Psoas muscle (tissue), 8 donors: Measurements from ENCODE around the gene MYLK4. TPM values are rescaled to one million over a fixed set of nuclear protein-coding genes. Genes with fewer than 3 reads are reported as not detected.

Source experiments
- ATAC-seq, 4 donors: fragments of 200-7000 bp; cut with Tn5 transposase; one replicate each; pipeline ENCODE4 v1.9.1; 2020; ENCODE audit warnings: moderate library complexity in 3 of 4, mild to moderate bottlenecking in 2 of 4
- DNase-seq, 2 donors: peaks; one replicate each; pipeline ENCODE4 v3.0.0-alpha.2; 2020
- H3K27ac ChIP-seq: fragments of 200-600 bp; one replicate; pipeline ENCODE4 v1.8.0; 2022
- H3K27me3 ChIP-seq, 3 donors: fragments of 200-600 bp in 1 of 3; one replicate each; pipeline versions ENCODE4 v1.6.1 to v1.8.0; 2013 to 2022; ENCODE audit warnings: low read length in 2 of 3, mild to moderate bottlenecking in 2 of 3, moderate library complexity in 1 of 3; ENCODE audit not compliant: insufficient read depth in 3 of 3
- H3K36me3 ChIP-seq, 2 donors: fragments of 200-600 bp in 1 of 2; one replicate each; pipeline versions ENCODE4 v1.6.1 to v1.8.0; 2013 to 2022; ENCODE audit warnings: low read depth in 1 of 2, mild to moderate bottlenecking in 1 of 2, moderate library complexity in 1 of 2; ENCODE audit not compliant: insufficient read depth in 1 of 2
- H3K4me1 ChIP-seq: fragments of 200-600 bp; one replicate; pipeline ENCODE4 v1.8.0; 2022
- H3K4me3 ChIP-seq: fragments of 200-600 bp; one replicate; pipeline ENCODE4 v1.8.0; 2022; ENCODE audit warnings: mild to moderate bottlenecking
- H3K9me3 ChIP-seq: fragments of 200-600 bp; one replicate; pipeline ENCODE4 v1.8.0; 2022
- WGBS, 3 donors: extraction: QIAGEN DNeasy Blood & Tissue Kit; methylation state at CpG; one replicate each; pipeline versions ENCODE4 v1.1.6 to v1.1.7; 2013; 5-methylcytosine and 5-hydroxymethylcytosine counted together
- intact Hi-C, 2 donors: fragments of 100-400 bp; cut with DNase I; formaldehyde crosslinking; loops; one replicate each; pipeline versions ENCODE4 v1.11.0 to v1.14.2; 2022
- polyA plus RNA-seq, 3 donors: library from polyadenylated mRNA; stranded (reverse); fragments of 200-250 nt; gene quantifications; one replicate each; pipeline ENCODE4 v1.2.3, GENCODE V29; 2013
- total RNA-seq, 4 donors: library from RNA; stranded (reverse); fragmentation: NEBNext Ultra II Directional in 2 of 4; extraction: Animal tissue kit (Norgen Biotek cat#: 25700) in 2 of 4; gene quantifications; one replicate each; pipeline versions ENCODE4 v1.2.1 to v1.2.4, GENCODE V29; 2021 to 2023
- TF ChIP-seq, protein P1 (sequence below): fragments of 200-600 bp; IDR thresholded peaks from one replicate; pipeline ENCODE4 v1.8.0; 2022; ENCODE audit warnings: antibody characterized with exemption
- donor health status: healthy with polysubstance abuse.
- donor health status: DM: no; HTN: no; CAD: no; lungs with moderate emphysema.
- donor health status: Bipolar disorder and iron deficiency.
- donor health status: healthy.
- donor health status: DM: yes; HTN: yes; CAD: no.
- donor health status: DM: no; HTN: no; CAD: no.
- donor health status: DM: no; HTN: no; CAD: no.
- donor health status: DM: yes; HTN: yes; CAD: no.

Gene MYLK4
- total and polyA plus RNA-seq, 7 donors: 0.09 to 143 (median 2.9) TPM

DNA sequence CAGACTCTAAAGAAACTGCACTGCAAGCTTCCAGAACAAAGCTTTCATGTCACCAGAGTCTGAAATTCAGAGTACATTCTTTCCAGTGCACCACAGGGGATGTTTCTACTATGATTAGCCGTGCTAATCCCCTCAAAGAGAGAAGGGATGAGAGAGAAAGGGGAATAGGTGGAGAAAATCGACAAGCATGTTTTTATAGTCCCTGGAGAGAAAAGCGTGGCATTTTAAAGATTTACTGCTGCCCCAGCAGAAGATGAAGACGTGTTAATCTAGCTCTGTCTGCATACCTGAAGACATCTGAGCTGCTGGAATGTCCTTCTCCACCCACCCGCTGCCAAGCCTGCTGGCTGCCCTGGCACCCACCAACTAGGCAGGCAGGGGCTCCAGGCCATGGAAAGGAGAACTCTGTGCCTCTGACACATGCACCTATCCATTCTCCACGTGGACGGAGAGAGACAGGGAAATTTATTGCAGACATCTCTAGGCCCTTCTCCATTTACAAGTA is 4.1 kb downstream of the MYLK4 start:
- WGBS, 3 donors: 22 to 37% (median 23%) methylated on average over 7 of the region's 7 CpGs
- Histone ChIP-seq H3K4me1 (peaks cover 53% of the 10 kb centered on the region), H3K36me3 (no peaks in the 10 kb centered on the region), H3K27ac (peak overlapping the region; percentile 68), H3K4me3 (no peak overlapping the region), H3K9me3 (no peaks in the 10 kb centered on the region), H3K27me3 (no peaks in the 10 kb centered on the region)
- intact Hi-C loops: loop anchor here (10.0 kb wide), 1 partner anchor 1142 kb away; the partner anchor contains the start of gene FOXC1 (in 2 of the 2)
- TF ChIP-seq, protein P1, sequence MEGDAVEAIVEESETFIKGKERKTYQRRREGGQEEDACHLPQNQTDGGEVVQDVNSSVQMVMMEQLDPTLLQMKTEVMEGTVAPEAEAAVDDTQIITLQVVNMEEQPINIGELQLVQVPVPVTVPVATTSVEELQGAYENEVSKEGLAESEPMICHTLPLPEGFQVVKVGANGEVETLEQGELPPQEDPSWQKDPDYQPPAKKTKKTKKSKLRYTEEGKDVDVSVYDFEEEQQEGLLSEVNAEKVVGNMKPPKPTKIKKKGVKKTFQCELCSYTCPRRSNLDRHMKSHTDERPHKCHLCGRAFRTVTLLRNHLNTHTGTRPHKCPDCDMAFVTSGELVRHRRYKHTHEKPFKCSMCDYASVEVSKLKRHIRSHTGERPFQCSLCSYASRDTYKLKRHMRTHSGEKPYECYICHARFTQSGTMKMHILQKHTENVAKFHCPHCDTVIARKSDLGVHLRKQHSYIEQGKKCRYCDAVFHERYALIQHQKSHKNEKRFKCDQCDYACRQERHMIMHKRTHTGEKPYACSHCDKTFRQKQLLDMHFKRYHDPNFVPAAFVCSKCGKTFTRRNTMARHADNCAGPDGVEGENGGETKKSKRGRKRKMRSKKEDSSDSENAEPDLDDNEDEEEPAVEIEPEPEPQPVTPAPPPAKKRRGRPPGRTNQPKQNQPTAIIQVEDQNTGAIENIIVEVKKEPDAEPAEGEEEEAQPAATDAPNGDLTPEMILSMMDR: no peak
- DNase-seq (peak; percentile 56 to 93), ATAC-seq (peak; percentile 78 to 95 (median 86))

- H3K27ac ChIP-seq: peak overlapping the region; percentile 68
- H3K36me3 ChIP-seq: no peaks in the 10 kb centered on the region
- intact Hi-C loops: loop anchor here (10.0 kb wide), 1 partner anchor 1140 kb away; the partner anchor contains the start of gene FOXC1 (in 2 of the 2)
- H3K9me3 ChIP-seq: no peaks in the 10 kb centered on the region
- DNase-seq (no peak), ATAC-seq (no peak)
- H3K4me3 ChIP-seq: peak overlapping the region; percentile 58
- H3K27me3 ChIP-seq: no peaks in the 10 kb centered on the region
- TF ChIP-seq, protein P1: no peak
- WGBS, 3 donors: 40 to 81% (median 41%) methylated on average over 4 of the region's 4 CpGs
- H3K4me1 ChIP-seq: peaks cover 62% of the 10 kb centered on the region
Observed at GRCh38 chr6:2745246-2745645, 5.5 kb downstream of the MYLK4 start.

DNA sequence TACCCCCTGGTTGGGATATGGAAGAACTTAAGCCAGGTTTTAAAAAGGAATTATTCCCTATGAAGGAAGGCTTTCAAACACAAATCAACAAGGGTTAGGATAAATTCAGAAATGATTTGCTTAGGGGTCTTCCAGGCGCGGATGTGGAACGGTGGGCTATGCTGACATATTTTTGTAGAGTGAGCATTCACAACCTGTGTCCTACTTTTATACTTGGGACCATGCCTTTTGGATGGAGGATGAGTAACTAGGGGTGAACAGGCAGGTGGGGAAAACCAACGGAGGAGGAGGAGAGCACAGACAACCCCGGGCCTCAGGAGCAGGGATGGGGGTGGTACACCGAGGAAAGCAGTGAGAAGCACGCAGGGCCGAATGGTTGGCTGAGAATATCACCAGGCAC is 5.9 kb downstream of the MYLK4 start:
- no peaks in the 10 kb centered on the region for H3K9me3 ChIP-seq
- H3K36me3 ChIP-seq: no peaks in the 10 kb centered on the region
- H3K4me3 ChIP-seq: peak overlapping the region; percentile 58
- DNase-seq (no peak), ATAC-seq (no peak)
- peak overlapping the region; percentile 68 for H3K27ac ChIP-seq
- intact Hi-C loops: loop anchor here (10.0 kb wide), 1 partner anchor 1140 kb away; the partner anchor contains the start of gene FOXC1 (in 2 of the 2)
- TF ChIP-seq, protein P1: no peak
- peaks cover 67% of the 10 kb centered on the region for H3K4me1 ChIP-seq
- no peaks in the 10 kb centered on the region for H3K27me3 ChIP-seq
- 46 to 70% (median 50%) methylated on average over 8 of the region's 8 CpGs for WGBS, 3 donors

- DNase-seq (peak; percentile 48 to 95), ATAC-seq (peak; percentile 45 to 74 (median 62))
- Histone ChIP-seq H3K4me1 (peaks cover 70% of the 10 kb centered on the region), H3K36me3 (no peaks in the 10 kb centered on the region), H3K4me3 (peak overlapping the region; percentile 58), H3K27me3 (no peaks in the 10 kb centered on the region), H3K9me3 (no peaks in the 10 kb centered on the region), H3K27ac (peak overlapping the region; percentile 68)
- 25 to 28% (median 26%) methylated on average over 9 of the region's 9 CpGs for WGBS, 3 donors
- TF ChIP-seq, protein P1: peak; percentile 32
- intact Hi-C loops: loop anchor here (10.0 kb wide), 1 partner anchor 1139 kb away; the partner anchor contains the start of gene FOXC1 (in 2 of the 2)
Observed at GRCh38 chr6:2744209-2744771, 6.4 kb downstream of the MYLK4 start.
